Glutamatergic neuron (in vitro differentiated cells): ENCODE data around the gene NTRK2. TPM values are rescaled to one million over a fixed set of nuclear protein-coding genes. Genes with fewer than 3 reads are reported as not detected.

ENCODE experiments used
- DNase-seq: peaks from one replicate; pipeline ENCODE4 v3.0.0; 2022
- H3K27ac Mint-ChIP-seq: one replicate; pipeline ENCODE4 v1.8.0; 2020; ENCODE audit warnings: mild to moderate bottlenecking, mixed read lengths, inconsistent platforms; ENCODE audit not compliant: unreplicated experiment
- H3K27me3 Mint-ChIP-seq: one replicate; pipeline ENCODE4 v1.8.0; 2020; ENCODE audit warnings: mild to moderate bottlenecking, moderate library complexity, mixed read lengths, inconsistent platforms; ENCODE audit not compliant: unreplicated experiment
- H3K36me3 Mint-ChIP-seq: one replicate; pipeline ENCODE4 v1.8.0; 2020; ENCODE audit warnings: mild to moderate bottlenecking, mixed read lengths, inconsistent platforms; ENCODE audit not compliant: unreplicated experiment
- H3K4me1 Mint-ChIP-seq: one replicate; pipeline ENCODE4 v1.8.0; 2020; ENCODE audit warnings: mild to moderate bottlenecking, low read depth, mixed read lengths, inconsistent platforms; ENCODE audit not compliant: unreplicated experiment
- H3K4me3 Mint-ChIP-seq: one replicate; pipeline ENCODE4 v1.8.0; 2020; ENCODE audit warnings: mild to moderate bottlenecking, mixed read lengths, inconsistent platforms; ENCODE audit not compliant: unreplicated experiment
- H3K9me3 Mint-ChIP-seq: one replicate; pipeline ENCODE4 v1.8.0; 2020; ENCODE audit warnings: mild to moderate bottlenecking, moderate library complexity, mixed read lengths, inconsistent platforms; ENCODE audit not compliant: unreplicated experiment
- CTCF ChIP-seq: fragments of 200-600 bp; sonication (generic); IDR thresholded peaks from one replicate; pipeline ENCODE4 v1.5.0; 2021; ENCODE audit not compliant: partially characterized antibody, unreplicated experiment
- total RNA-seq: library from RNA; stranded (reverse); fragmentation: NEBNext Ultra II Directional; extraction: Animal tissue kit (Norgen Biotek cat#: 25700); gene quantifications from one replicate; pipeline ENCODE4 v1.2.1, GENCODE V29; 2021; ENCODE audit not compliant: unreplicated experiment

Gene NTRK2
- total RNA-seq, 1 donor from 2014 or later = 2.1 TPM

GRCh38 chr9:85040146-85040545 is 370.6 kb downstream of the NTRK2 start:
- Mint-ChIP-seq H3K9me3 (no peaks in the 10 kb centered on the region), H3K4me3 (no peak overlapping the region), H3K36me3 (no peaks in the 10 kb centered on the region), H3K27me3 (peaks cover 3% of the 10 kb centered on the region), H3K4me1 (no peaks in the 10 kb centered on the region), H3K27ac (no peak overlapping the region)
- no peak for TF ChIP-seq CTCF
- DNase-seq = no peak

GRCh38 chr9:85040821-85041465 is 371.4 kb downstream of the NTRK2 start:
- DNase-seq = no peak
- no peak for TF ChIP-seq CTCF

GRCh38 chr9:85041466-85042137 is 372.1 kb downstream of the NTRK2 start:
- no peak overlapping the region for H3K27ac Mint-ChIP-seq
- no peak for DNase-seq
- H3K27me3 Mint-ChIP-seq = peaks cover 4% of the 10 kb centered on the region
- no peaks in the 10 kb centered on the region for H3K9me3 Mint-ChIP-seq
- no peak for TF ChIP-seq CTCF
- H3K4me1 Mint-ChIP-seq = no peaks in the 10 kb centered on the region
- no peak overlapping the region for H3K4me3 Mint-ChIP-seq
- no peaks in the 10 kb centered on the region for H3K36me3 Mint-ChIP-seq

More at GRCh38 chr9:85040821-85041465, 371.4 kb downstream of the NTRK2 start:
- Mint-ChIP-seq H3K27ac (no peak overlapping the region), H3K36me3 (no peaks in the 10 kb centered on the region), H3K4me1 (no peaks in the 10 kb centered on the region), H3K27me3 (peaks cover 4% of the 10 kb centered on the region), H3K9me3 (no peaks in the 10 kb centered on the region), H3K4me3 (no peak overlapping the region)

GRCh38 chr9:85042981-85043647 is 373.6 kb downstream of the NTRK2 start:
- H3K36me3 Mint-ChIP-seq = no peaks in the 10 kb centered on the region
- no peak for DNase-seq
- H3K27me3 Mint-ChIP-seq = peaks cover 4% of the 10 kb centered on the region
- H3K27ac Mint-ChIP-seq = no peak overlapping the region
- no peaks in the 10 kb centered on the region for H3K4me1 Mint-ChIP-seq
- H3K9me3 Mint-ChIP-seq = no peaks in the 10 kb centered on the region
- H3K4me3 Mint-ChIP-seq = no peak overlapping the region
- TF ChIP-seq CTCF = no peak

GRCh38 chr9:85045271-85045670 is 375.7 kb downstream of the NTRK2 start:
- H3K27ac Mint-ChIP-seq = no peak overlapping the region

More at GRCh38 chr9:85045271-85045670, 375.7 kb downstream of the NTRK2 start:
- TF ChIP-seq CTCF = no peak
- no peak for DNase-seq
- Mint-ChIP-seq H3K9me3 (no peaks in the 10 kb centered on the region), H3K4me3 (no peak overlapping the region), H3K4me1 (no peaks in the 10 kb centered on the region), H3K36me3 (no peaks in the 10 kb centered on the region), H3K27me3 (peaks cover 2% of the 10 kb centered on the region)
